Transverse colon (tissue), 4 donors: ENCODE results near the gene G6PC1.
"Not testable (repeated sequence)": the region's sequence is repeated elsewhere in the genome, so short reads cannot be mapped to it uniquely, and the experiment has no call there.

Experiments
- EP300 ChIP-seq: sonication (generic); formaldehyde crosslinking; IDR thresholded peaks from one replicate; pipeline ENCODE4 v1.6.1; 2017; ENCODE audit warnings: antibody characterized with exemption, low read depth
- POLR2A ChIP-seq: fragments of 450-650 bp; IDR thresholded peaks from one replicate; pipeline ENCODE4 v1.6.1; 2016; ENCODE audit warnings: antibody characterized with exemption, mild to moderate bottlenecking, moderate library complexity
- POLR2AphosphoS5 ChIP-seq, 3 donors: sonication (generic); formaldehyde crosslinking; IDR thresholded peaks; one replicate each; pipeline ENCODE4 v1.6.1; 2016; ENCODE audit warnings: antibody characterized with exemption in 3 of 3
- TF ChIP-seq, protein P1 (sequence below), 5 experiments: fragments of 200-600 bp in 3 of 5; fragments of 450-650 bp in 2 of 5; sonication (generic) in 3 of 5; IDR thresholded peaks; 1 replicate in 2 of 5; 2 replicates in 3 of 5; pipeline ENCODE4 v1.5.1; 2016 to 2017; ENCODE audit warnings: antibody characterized with exemption in 5 of 5, inconsistent platforms in 3 of 5, mild to moderate bottlenecking in 2 of 5, moderate library complexity in 1 of 5

GRCh38 chr17:42856093-42856492 is 44.5 kb upstream of the G6PC1 start:
- TF ChIP-seq, protein P1, sequence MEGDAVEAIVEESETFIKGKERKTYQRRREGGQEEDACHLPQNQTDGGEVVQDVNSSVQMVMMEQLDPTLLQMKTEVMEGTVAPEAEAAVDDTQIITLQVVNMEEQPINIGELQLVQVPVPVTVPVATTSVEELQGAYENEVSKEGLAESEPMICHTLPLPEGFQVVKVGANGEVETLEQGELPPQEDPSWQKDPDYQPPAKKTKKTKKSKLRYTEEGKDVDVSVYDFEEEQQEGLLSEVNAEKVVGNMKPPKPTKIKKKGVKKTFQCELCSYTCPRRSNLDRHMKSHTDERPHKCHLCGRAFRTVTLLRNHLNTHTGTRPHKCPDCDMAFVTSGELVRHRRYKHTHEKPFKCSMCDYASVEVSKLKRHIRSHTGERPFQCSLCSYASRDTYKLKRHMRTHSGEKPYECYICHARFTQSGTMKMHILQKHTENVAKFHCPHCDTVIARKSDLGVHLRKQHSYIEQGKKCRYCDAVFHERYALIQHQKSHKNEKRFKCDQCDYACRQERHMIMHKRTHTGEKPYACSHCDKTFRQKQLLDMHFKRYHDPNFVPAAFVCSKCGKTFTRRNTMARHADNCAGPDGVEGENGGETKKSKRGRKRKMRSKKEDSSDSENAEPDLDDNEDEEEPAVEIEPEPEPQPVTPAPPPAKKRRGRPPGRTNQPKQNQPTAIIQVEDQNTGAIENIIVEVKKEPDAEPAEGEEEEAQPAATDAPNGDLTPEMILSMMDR (IDR thresholded peaks at IDR 0.05) = not testable (repeated sequence)
- not testable (repeated sequence) for TF ChIP-seq POLR2A; POLR2AphosphoS5 (IDR thresholded peaks at IDR 0.05); EP300
